Endothelial cell of umbilical vein (primary cell): ENCODE results near the gene CLCN5. TPM values are rescaled to one million over a fixed set of nuclear protein-coding genes. Genes with fewer than 3 reads are reported as not detected.

Source experiments
- BruUV-seq: library from RNA; stranded (reverse); fragments of 400-500 nt; replicated peaks from 2 replicates; lab custom pipeline; 2021; lab: Mats Ljungman, UMichigan
- CTCF ChIA-PET: fragments of 300-600, 350-600 bp; sonication (Branson Sonifier 250); formaldehyde crosslinking; loops from one replicate; lab custom pipeline; 2021; ENCODE audit warnings: antibody characterized with exemption, inconsistent platforms; lab: Charles Lee
- POLR2A ChIA-PET: fragments of 300-600, 350-600 bp; sonication (Branson Sonifier 250); formaldehyde crosslinking; loops from one replicate; lab custom pipeline; 2021; ENCODE audit warnings: antibody characterized with exemption, inconsistent platforms; lab: Charles Lee
- DNase-seq: peaks from one replicate; pipeline ENCODE4 v3.0.0-alpha.2; 2011; ENCODE audit warnings: low read depth, low spot score
- FAIRE-seq: peaks from 2 replicates; lab custom pipeline; 2011; peaks lifted over from hg19 to GRCh38; lab: Jason Lieb, UNC
- H2AFZ ChIP-seq: 2 replicates; pipeline ENCODE4 v1.6.0; 2012; ENCODE audit warnings: low read depth, low read length, control low read depth, inconsistent platforms
- H3K27ac ChIP-seq: 2 replicates; pipeline ENCODE4 v1.5.1; 2011; ENCODE audit warnings: low read depth, mild to moderate bottlenecking, control low read depth, low read length, moderate library complexity; ENCODE audit not compliant: insufficient read depth
- H3K27me3 ChIP-seq, 2 experiments: 2 replicates each; pipeline versions ENCODE4 v1.6.0 to v1.6.1; 2011; ENCODE audit warnings: low read length in 2 of 2, mixed read lengths in 1 of 2; ENCODE audit not compliant: control insufficient read depth in 2 of 2, insufficient read depth in 2 of 2
- H3K36me3 ChIP-seq, 2 experiments: 2 replicates in 1 of 2; 3 replicates in 1 of 2; pipeline ENCODE4 v1.5.1; 2011; ENCODE audit warnings: low read length in 2 of 2, mild to moderate bottlenecking in 1 of 2, moderate library complexity in 1 of 2; ENCODE audit not compliant: control insufficient read depth in 2 of 2, insufficient read depth in 2 of 2; ENCODE audit errors: extremely low read depth in 1 of 2
- H3K4me1 ChIP-seq: 3 replicates; pipeline ENCODE4 v1.5.1; 2011; ENCODE audit warnings: mild to moderate bottlenecking, low read length; ENCODE audit not compliant: control insufficient read depth, insufficient read depth; ENCODE audit errors: extremely low read depth
- H3K4me2 ChIP-seq: 2 replicates; pipeline ENCODE4 v1.6.1; 2011; ENCODE audit warnings: low read length, control low read depth, mixed read lengths; ENCODE audit not compliant: insufficient read depth
- H3K4me3 ChIP-seq, 3 experiments: fragments of 200-600 bp in 1 of 3; sonication (generic), shearing (Covaris generic) in 1 of 3; replicated peaks in 1 of 3; 2 replicates each; pipeline ENCODE4 v1.5.1; 2011 to 2016; ENCODE audit warnings: control low read depth in 3 of 3, low read length in 3 of 3, mild to moderate bottlenecking in 2 of 3, inconsistent platforms in 1 of 3, low read depth in 1 of 3, moderate library complexity in 1 of 3; ENCODE audit not compliant: insufficient read depth in 1 of 3
- H3K79me2 ChIP-seq: 2 replicates; pipeline ENCODE4 v1.6.0; 2012; ENCODE audit warnings: low read length, inconsistent platforms; ENCODE audit not compliant: control insufficient read depth, insufficient read depth
- H3K9ac ChIP-seq: replicated peaks from 2 replicates; pipeline ENCODE3; 2011; ENCODE audit warnings: low read length, control low read depth; ENCODE audit not compliant: insufficient read depth; ENCODE audit errors: extremely low read depth
- H3K9me1 ChIP-seq: replicated peaks from 3 replicates; pipeline ENCODE4 v1.6.0; 2011; ENCODE audit warnings: mild to moderate bottlenecking, low read length; ENCODE audit not compliant: control insufficient read depth, insufficient read depth; ENCODE audit errors: extremely low read depth
- H3K9me3 ChIP-seq: replicated peaks from 2 replicates; pipeline ENCODE4 v1.5.1; 2012; ENCODE audit warnings: low read length, inconsistent platforms; ENCODE audit not compliant: control insufficient read depth, insufficient read depth
- H4K20me1 ChIP-seq: replicated peaks from 2 replicates; pipeline ENCODE3; 2011; ENCODE audit warnings: mild to moderate bottlenecking, low read length; ENCODE audit not compliant: control insufficient read depth, insufficient read depth; ENCODE audit errors: extremely low read depth
- EZH2 ChIP-seq: IDR thresholded peaks from 2 replicates; pipeline ENCODE4 v1.6.1; 2012; ENCODE audit warnings: borderline replicate concordance, low read depth, mild to moderate bottlenecking, moderate library complexity, low read length, inconsistent platforms; ENCODE audit not compliant: severe bottlenecking
- FOS ChIP-seq: IDR thresholded peaks from 2 replicates; pipeline ENCODE4 v1.6.1; 2011; ENCODE audit warnings: mild to moderate bottlenecking, low read length, moderate library complexity, borderline replicate concordance; ENCODE audit not compliant: insufficient read depth
- GATA2 ChIP-seq: IDR thresholded peaks from 2 replicates; pipeline ENCODE4 v1.7.0; 2011; ENCODE audit warnings: low read depth, mild to moderate bottlenecking, moderate library complexity, mixed read lengths, low read length; ENCODE audit not compliant: insufficient read length, insufficient read depth
- JUN ChIP-seq: IDR thresholded peaks from 2 replicates; pipeline ENCODE4 v1.6.1; 2011; ENCODE audit warnings: borderline replicate concordance, low read depth; ENCODE audit not compliant: insufficient read length, insufficient read depth
- MYC ChIP-seq: IDR thresholded peaks from one replicate; pipeline ENCODE4 v1.6.1; 2011; ENCODE audit warnings: mild to moderate bottlenecking, low read depth, low read length
- POLR2A ChIP-seq: IDR thresholded peaks from 2 replicates; pipeline ENCODE4 v1.6.1; 2012; ENCODE audit warnings: low read depth, mild to moderate bottlenecking, control low read depth, low read length
- POLR2AphosphoS5 ChIP-seq: IDR thresholded peaks from 2 replicates; pipeline ENCODE4 v1.6.1; 2012; ENCODE audit warnings: low read depth, mild to moderate bottlenecking, control low read depth, low read length, moderate library complexity; ENCODE audit not compliant: insufficient read depth
- dilution Hi-C: fragments of 300-500 bp; cut with MboI; formaldehyde crosslinking; loops from one replicate; pipeline ENCODE4 v1.15.0; 2019; ENCODE audit warnings: low sequenced_read_pairs; ENCODE audit not compliant: extremely low pct_ligation_motif_present
- intact Hi-C: fragments of 100-400 bp; cut with micrococcal nuclease; formaldehyde crosslinking; loops from one replicate; pipeline ENCODE4 v1.10.0; 2022
- polyA plus RNA-seq, 4 experiments: library from polyadenylated mRNA; depleted of rRNA in 3 of 4; stranded (reverse) in 3 of 4; unstranded in 1 of 4; fragments of >200 nt; gene quantifications; 2 replicates each; pipeline versions ENCODE4 v1.2.1 to v1.2.3, GENCODE V29; 2011 to 2012; ENCODE audit warnings: missing spikeins in 1 of 4
- total RNA-seq: library from RNA; stranded (reverse); gene quantifications from 2 replicates; pipeline ENCODE4 v1.2.3, GENCODE V29; 2021
- TF ChIP-seq, protein P1 (sequence below): IDR thresholded peaks from 2 replicates; pipeline ENCODE4 v1.6.1; 2011; ENCODE audit not compliant: insufficient read depth, insufficient read length
- TF ChIP-seq, protein P2 (sequence below), 2 donors: IDR thresholded peaks; 1 replicate in 1 of 2; 2 replicates in 1 of 2; pipeline ENCODE4 v1.5.1; 2011; ENCODE audit warnings: low read length in 2 of 2, mild to moderate bottlenecking in 2 of 2, moderate library complexity in 2 of 2, control low read depth in 1 of 2, inconsistent platforms in 1 of 2, low read depth in 1 of 2; ENCODE audit not compliant: insufficient read depth in 1 of 2; ENCODE audit errors: extremely low read depth in 1 of 2

Gene CLCN5
- total and polyA plus RNA-seq, 2 donors (not counting 3 experiments of a cell fraction or from before 2014, with no cell fraction given), result 3.1 to 12.9 TPM

DNA sequence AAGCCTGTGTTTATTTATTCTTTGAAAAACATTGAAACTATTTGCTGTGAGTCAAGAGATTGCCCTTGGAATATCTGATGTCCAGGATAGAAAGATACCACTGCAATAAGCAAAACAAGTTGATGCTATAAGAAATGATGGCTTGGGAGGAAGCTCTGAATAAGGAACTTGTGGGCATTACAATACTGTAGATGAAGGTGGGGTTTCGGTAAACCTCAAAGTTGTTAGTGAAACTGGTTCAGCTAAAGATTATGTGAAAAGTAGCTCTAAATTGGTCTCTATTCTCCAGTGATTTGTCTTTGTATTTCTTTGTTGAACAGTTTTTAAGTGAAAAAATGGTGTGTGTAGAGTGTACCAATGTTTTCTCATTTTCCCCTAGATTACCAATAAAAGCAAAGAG is 149.7 kb downstream of the CLCN5 start:
- intact Hi-C loops, result no loop called here
- CTCF ChIA-PET, result no interaction called here

More for the DNA sequence above, 149.7 kb downstream of the CLCN5 start:
- no peaks in the 10 kb centered on the region for H3K9me3 ChIP-seq
- no peak for TF ChIP-seq POLR2AphosphoS5
- no peak for TF ChIP-seq MYC
- TF ChIP-seq, protein P1, sequence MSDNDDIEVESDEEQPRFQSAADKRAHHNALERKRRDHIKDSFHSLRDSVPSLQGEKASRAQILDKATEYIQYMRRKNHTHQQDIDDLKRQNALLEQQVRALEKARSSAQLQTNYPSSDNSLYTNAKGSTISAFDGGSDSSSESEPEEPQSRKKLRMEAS, result no peak
- TF ChIP-seq GATA2, result no peak
- TF ChIP-seq, protein P2, sequence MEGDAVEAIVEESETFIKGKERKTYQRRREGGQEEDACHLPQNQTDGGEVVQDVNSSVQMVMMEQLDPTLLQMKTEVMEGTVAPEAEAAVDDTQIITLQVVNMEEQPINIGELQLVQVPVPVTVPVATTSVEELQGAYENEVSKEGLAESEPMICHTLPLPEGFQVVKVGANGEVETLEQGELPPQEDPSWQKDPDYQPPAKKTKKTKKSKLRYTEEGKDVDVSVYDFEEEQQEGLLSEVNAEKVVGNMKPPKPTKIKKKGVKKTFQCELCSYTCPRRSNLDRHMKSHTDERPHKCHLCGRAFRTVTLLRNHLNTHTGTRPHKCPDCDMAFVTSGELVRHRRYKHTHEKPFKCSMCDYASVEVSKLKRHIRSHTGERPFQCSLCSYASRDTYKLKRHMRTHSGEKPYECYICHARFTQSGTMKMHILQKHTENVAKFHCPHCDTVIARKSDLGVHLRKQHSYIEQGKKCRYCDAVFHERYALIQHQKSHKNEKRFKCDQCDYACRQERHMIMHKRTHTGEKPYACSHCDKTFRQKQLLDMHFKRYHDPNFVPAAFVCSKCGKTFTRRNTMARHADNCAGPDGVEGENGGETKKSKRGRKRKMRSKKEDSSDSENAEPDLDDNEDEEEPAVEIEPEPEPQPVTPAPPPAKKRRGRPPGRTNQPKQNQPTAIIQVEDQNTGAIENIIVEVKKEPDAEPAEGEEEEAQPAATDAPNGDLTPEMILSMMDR (IDR thresholded peaks at IDR 0.05; ENCODE audit: extremely low read depth in 1 of 2, insufficient read depth in 1 of 2, low read depth in 1 of 2, low read length in 2 of 2), result no peak
- TF ChIP-seq EZH2, result no peak
- no peak for TF ChIP-seq POLR2A
- no peak for TF ChIP-seq JUN
- no peak for TF ChIP-seq FOS
- no peaks in the 10 kb centered on the region for H4K20me1 ChIP-seq
- POLR2A ChIA-PET, result no interaction called here
- H3K36me3 ChIP-seq, result no peaks in the 10 kb centered on the region
- no peak for FAIRE-seq
- H3K4me3 ChIP-seq, result no peak overlapping the region
- BruUV-seq, result no TSS peak
- no peak overlapping the region for H3K27ac ChIP-seq
- dilution Hi-C loops, result no loop called here
- no peaks in the 10 kb centered on the region for H3K79me2 ChIP-seq
- no peak overlapping the region for H3K9ac ChIP-seq
- no peak overlapping the region for H2AFZ ChIP-seq
- H3K4me1 ChIP-seq, result no peaks in the 10 kb centered on the region
- DNase-seq, result no peak
- no peaks in the 10 kb centered on the region for H3K9me1 ChIP-seq
- H3K4me2 ChIP-seq, result no peak overlapping the region
- no peaks in the 10 kb centered on the region for H3K27me3 ChIP-seq
